LoVo (cell line): Measurements from ENCODE around the gene PSG1.
"Not testable (repeated sequence)": the region's sequence is repeated elsewhere in the genome, so short reads cannot be mapped to it uniquely, and the experiment has no call there.

Experiments
- DNase-seq: peaks from one replicate; pipeline ENCODE4 v3.0.0-alpha.2; 2016; ENCODE audit warnings: low spot score

The PSG1 gene

GRCh38 chr19:42819960-42820650 is 59.4 kb downstream of the PSG1 start:
- not testable (repeated sequence) for DNase-seq

GRCh38 chr19:42816894-42817293 is 62.6 kb downstream of the PSG1 start:
- DNase-seq, result no peak
